ENCODE data around the gene ARMC6.

The ARMC6 gene

GRCh38 chr19:19059837-19060611, 26.6 kb downstream of the ARMC6 start:
- Histone ChIP-seq H3K27me3 (ENCODE audit: control insufficient read depth in 2 of 2, insufficient read depth in 2 of 2, low read length in 2 of 2) (no peaks in the 10 kb centered on the region), H3K4me1 (ENCODE audit: control insufficient read depth in 2 of 2, insufficient read depth in 2 of 2, low read length in 2 of 2) (peaks cover 12 to 15% of the 10 kb centered on the region in 2 donors), H3K9me3 (ENCODE audit: control insufficient read depth in 2 of 2, low read length in 2 of 2) (no peaks in the 10 kb centered on the region), H3K27ac (ENCODE audit: low read depth in 2 of 2, low read length in 2 of 2) (no peak overlapping the region), H3K4me3 (ENCODE audit: low read length in 2 of 2) (no peak overlapping the region), H3K9ac (ENCODE audit: low read depth in 1 of 2, low read length in 2 of 2) (no peak overlapping the region), H3K36me3 (ENCODE audit: control insufficient read depth in 2 of 2, insufficient read depth in 2 of 2, low read length in 2 of 2) (peaks cover 7 to 22% of the 10 kb centered on the region in 2 donors)

DNA sequence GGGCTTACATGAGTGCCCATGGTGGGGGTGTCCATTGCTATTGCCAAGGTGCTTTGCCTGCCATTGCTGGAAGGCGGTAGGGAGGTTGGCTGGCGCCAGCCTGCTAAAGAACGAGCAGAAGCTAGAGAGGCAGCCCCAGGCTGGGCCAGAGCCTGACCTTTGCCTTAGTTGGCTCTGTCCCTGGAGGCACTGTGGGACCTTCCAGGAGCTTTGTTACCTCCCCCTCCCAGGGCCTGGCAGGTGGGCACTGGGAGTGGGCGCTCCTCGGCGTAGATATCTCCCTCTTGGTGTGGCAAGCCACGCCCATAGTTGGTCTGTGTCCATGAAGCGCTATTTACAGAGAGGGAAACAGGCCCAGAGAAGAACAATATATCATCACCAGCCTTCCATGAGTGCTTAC, 28.1 kb downstream of the ARMC6 start:
- no peak overlapping the region for H3K4me3 ChIP-seq (ENCODE audit: low read length in 2 of 2)
- H3K9ac ChIP-seq (ENCODE audit: low read depth in 1 of 2, low read length in 2 of 2): no peak overlapping the region
- no peaks in the 10 kb centered on the region for H3K27me3 ChIP-seq (ENCODE audit: control insufficient read depth in 2 of 2, insufficient read depth in 2 of 2, low read length in 2 of 2)
- H3K4me1 ChIP-seq (ENCODE audit: control insufficient read depth in 2 of 2, insufficient read depth in 2 of 2, low read length in 2 of 2): peaks cover 17 to 21% of the 10 kb centered on the region in 2 donors
- H3K9me3 ChIP-seq (ENCODE audit: control insufficient read depth in 2 of 2, low read length in 2 of 2): no peaks in the 10 kb centered on the region
- peaks cover 7 to 16% of the 10 kb centered on the region in 2 donors for H3K36me3 ChIP-seq (ENCODE audit: control insufficient read depth in 2 of 2, insufficient read depth in 2 of 2, low read length in 2 of 2)
- no peak overlapping the region for H3K27ac ChIP-seq (ENCODE audit: low read depth in 2 of 2, low read length in 2 of 2)

DNA sequence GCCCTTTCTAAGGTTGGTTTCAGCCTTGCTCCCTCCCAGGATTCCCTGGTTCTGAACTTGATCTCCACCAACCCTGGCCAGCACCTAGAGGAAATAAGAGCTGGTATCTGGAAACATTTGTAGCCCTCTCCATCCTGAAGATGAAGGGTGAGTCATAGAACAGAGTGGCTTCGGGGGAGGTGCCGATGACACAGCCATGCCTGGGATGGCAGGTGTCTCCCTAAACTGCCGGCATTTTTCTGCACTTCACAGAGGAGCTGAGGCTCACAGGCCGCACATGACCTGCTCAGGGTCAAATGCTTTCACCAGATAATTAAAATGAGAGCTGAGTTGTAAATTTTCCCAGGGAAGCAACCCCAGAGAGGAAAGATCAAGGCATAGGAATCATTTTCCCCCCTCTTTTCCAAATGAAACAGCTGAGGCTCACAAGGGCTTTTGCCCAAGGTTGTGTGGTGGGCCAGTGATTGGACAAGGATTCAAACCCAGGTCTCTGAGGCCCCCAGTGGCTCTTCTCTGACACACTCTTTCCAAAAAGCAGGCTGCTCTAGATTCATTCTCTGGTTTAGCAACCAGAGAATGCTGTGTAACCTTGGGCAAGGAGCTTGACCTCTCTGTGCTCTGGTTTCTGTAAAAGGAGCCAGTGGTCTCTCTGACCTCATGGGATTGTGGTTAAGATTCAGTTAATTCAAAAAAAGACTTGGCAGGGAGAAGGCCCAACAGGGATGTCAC, 29.2 kb downstream of the ARMC6 start:
- H3K27ac ChIP-seq (ENCODE audit: low read depth in 2 of 2, low read length in 2 of 2): peak overlapping the region; percentile 15 to 74
- no peaks in the 10 kb centered on the region for H3K27me3 ChIP-seq (ENCODE audit: control insufficient read depth in 2 of 2, insufficient read depth in 2 of 2, low read length in 2 of 2)
- peak overlapping the region; percentile 76 to 88 for H3K4me3 ChIP-seq (ENCODE audit: low read length in 2 of 2)
- H3K9ac ChIP-seq (ENCODE audit: low read depth in 1 of 2, low read length in 2 of 2): peak overlapping the region; percentile 63 to 81
- no peaks in the 10 kb centered on the region for H3K9me3 ChIP-seq (ENCODE audit: control insufficient read depth in 2 of 2, low read length in 2 of 2)
- H3K36me3 ChIP-seq (ENCODE audit: control insufficient read depth in 2 of 2, insufficient read depth in 2 of 2, low read length in 2 of 2): peaks cover 3 to 12% of the 10 kb centered on the region in 2 donors
- H3K4me1 ChIP-seq (ENCODE audit: control insufficient read depth in 2 of 2, insufficient read depth in 2 of 2, low read length in 2 of 2): peaks cover 17 to 29% of the 10 kb centered on the region in 2 donors

GRCh38 chr19:19063183-19064097, 30.0 kb downstream of the ARMC6 start, which contains the start of gene SLC25A42:
Gene SLC25A42, plus strand, starts transcription at chr19:19063994. Its CDS starts 32,131 bp downstream, at chr19:19096125.
- Histone ChIP-seq H3K27ac (ENCODE audit: low read depth in 2 of 2, low read length in 2 of 2) (peak within 1 kb of the TSS; percentile 15 to 74), H3K9ac (ENCODE audit: low read depth in 1 of 2, low read length in 2 of 2) (peak within 1 kb of the TSS; percentile 63 to 81), H3K4me1 (ENCODE audit: control insufficient read depth in 2 of 2, insufficient read depth in 2 of 2, low read length in 2 of 2) (peaks cover 17 to 29% of the 10 kb centered on the region in 2 donors)

GRCh38 chr19:19064098-19064722, 30.8 kb downstream of the ARMC6 start:
- peak overlapping the region; percentile 62 to 75 for H3K9ac ChIP-seq (ENCODE audit: low read depth in 1 of 2, low read length in 2 of 2)
- no peaks in the 10 kb centered on the region for H3K27me3 ChIP-seq (ENCODE audit: control insufficient read depth in 2 of 2, insufficient read depth in 2 of 2, low read length in 2 of 2)
- H3K9me3 ChIP-seq (ENCODE audit: control insufficient read depth in 2 of 2, low read length in 2 of 2): no peaks in the 10 kb centered on the region
- peak overlapping the region in 1 of 2 donors; percentile 58 for H3K27ac ChIP-seq (ENCODE audit: low read depth in 2 of 2, low read length in 2 of 2)
- peak overlapping the region; percentile 76 to 88 for H3K4me3 ChIP-seq (ENCODE audit: low read length in 2 of 2)
- H3K36me3 ChIP-seq (ENCODE audit: control insufficient read depth in 2 of 2, insufficient read depth in 2 of 2, low read length in 2 of 2): peaks cover 0 to 2% of the 10 kb centered on the region in 2 donors
- peaks cover 17 to 30% of the 10 kb centered on the region in 2 donors for H3K4me1 ChIP-seq (ENCODE audit: control insufficient read depth in 2 of 2, insufficient read depth in 2 of 2, low read length in 2 of 2)

More at GRCh38 chr19:19063183-19064097, 30.0 kb downstream of the ARMC6 start, which contains the start of gene SLC25A42:
- no peaks in the 10 kb centered on the region for H3K9me3 ChIP-seq (ENCODE audit: control insufficient read depth in 2 of 2, low read length in 2 of 2)
- peaks cover 0 to 4% of the 10 kb centered on the region in 2 donors for H3K36me3 ChIP-seq (ENCODE audit: control insufficient read depth in 2 of 2, insufficient read depth in 2 of 2, low read length in 2 of 2)
- H3K4me3 ChIP-seq (ENCODE audit: low read length in 2 of 2): peak within 1 kb of the TSS; percentile 76 to 88
- no peaks in the 10 kb centered on the region for H3K27me3 ChIP-seq (ENCODE audit: control insufficient read depth in 2 of 2, insufficient read depth in 2 of 2, low read length in 2 of 2)

DNA sequence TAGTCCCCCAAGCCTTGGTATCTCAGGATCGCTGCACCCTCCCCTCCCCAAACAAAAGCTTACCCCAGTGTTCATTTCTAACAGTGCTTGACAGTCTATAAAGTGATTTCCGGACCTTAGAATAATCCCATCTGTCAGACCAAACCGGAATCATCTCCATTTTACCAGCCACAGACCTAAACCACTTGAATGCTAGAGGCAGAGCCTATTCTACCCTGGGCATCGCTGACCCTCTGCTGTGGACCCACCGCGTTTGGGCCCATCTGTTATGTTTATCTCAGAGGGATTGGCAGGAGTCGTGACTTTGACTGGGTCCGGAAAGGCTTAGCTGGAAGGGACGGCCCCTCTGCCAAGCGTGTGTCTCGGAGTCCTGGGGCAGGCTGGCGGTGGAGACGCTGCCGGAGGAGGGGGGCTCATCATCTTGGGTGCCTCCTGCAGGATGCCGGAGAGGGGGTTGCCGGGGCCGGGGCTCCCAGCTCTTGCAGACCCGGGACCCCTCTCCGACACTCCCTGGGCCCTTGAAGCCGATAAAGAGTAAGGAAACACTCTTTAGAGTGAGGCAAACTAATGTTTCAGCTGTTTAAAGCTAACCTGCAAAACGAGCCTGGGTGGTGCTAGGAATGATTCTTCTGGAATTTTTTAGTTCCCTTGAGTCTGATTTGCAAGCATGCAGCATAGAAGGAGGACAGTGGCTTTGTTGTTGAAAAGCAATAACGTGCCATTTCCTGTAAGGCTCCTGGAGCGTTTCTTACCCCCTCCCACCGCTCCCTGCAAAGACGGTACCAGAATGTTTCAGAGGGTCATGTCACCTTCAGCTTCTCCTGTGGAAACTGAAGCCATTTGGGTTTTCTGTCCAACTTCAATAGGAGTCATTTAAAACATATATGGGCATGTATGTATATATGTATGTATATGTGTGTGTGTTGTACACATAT, 31.7 kb downstream of the ARMC6 start:
- no peaks in the 10 kb centered on the region for H3K27me3 ChIP-seq (ENCODE audit: control insufficient read depth in 2 of 2, insufficient read depth in 2 of 2, low read length in 2 of 2)
- no peaks in the 10 kb centered on the region for H3K9me3 ChIP-seq (ENCODE audit: control insufficient read depth in 2 of 2, low read length in 2 of 2)
- H3K27ac ChIP-seq (ENCODE audit: low read depth in 2 of 2, low read length in 2 of 2): peak overlapping the region in 1 of 2 donors; percentile 58
- peaks cover 17 to 32% of the 10 kb centered on the region in 2 donors for H3K4me1 ChIP-seq (ENCODE audit: control insufficient read depth in 2 of 2, insufficient read depth in 2 of 2, low read length in 2 of 2)
- H3K36me3 ChIP-seq (ENCODE audit: control insufficient read depth in 2 of 2, insufficient read depth in 2 of 2, low read length in 2 of 2): no peaks in the 10 kb centered on the region
- peak overlapping the region; percentile 76 to 88 for H3K4me3 ChIP-seq (ENCODE audit: low read length in 2 of 2)
- H3K9ac ChIP-seq (ENCODE audit: low read depth in 1 of 2, low read length in 2 of 2): peak overlapping the region; percentile 62 to 75

- Histone ChIP-seq H3K4me1 (ENCODE audit: control insufficient read depth in 2 of 2, insufficient read depth in 2 of 2, low read length in 2 of 2) (peaks cover 17 to 27% of the 10 kb centered on the region in 2 donors), H3K9ac (ENCODE audit: low read depth in 1 of 2, low read length in 2 of 2) (no peak overlapping the region), H3K27ac (ENCODE audit: low read depth in 2 of 2, low read length in 2 of 2) (no peak overlapping the region), H3K4me3 (ENCODE audit: low read length in 2 of 2) (no peak overlapping the region), H3K36me3 (ENCODE audit: control insufficient read depth in 2 of 2, insufficient read depth in 2 of 2, low read length in 2 of 2) (no peaks in the 10 kb centered on the region), H3K9me3 (ENCODE audit: control insufficient read depth in 2 of 2, low read length in 2 of 2) (no peaks in the 10 kb centered on the region), H3K27me3 (ENCODE audit: control insufficient read depth in 2 of 2, insufficient read depth in 2 of 2, low read length in 2 of 2) (no peaks in the 10 kb centered on the region)
These were observed 34.1 kb downstream of the ARMC6 start for GRCh38 chr19:19067276-19068072.

Data from mucosa of rectum (tissue), 2 donors.